SH-SY5Y (cell line): ENCODE results near the gene FHL3.

Experiments used
- GATA2 ChIP-seq: IDR thresholded peaks from 2 replicates; pipeline ENCODE4 v1.6.1; 2011; ENCODE audit warnings: mild to moderate bottlenecking, low read depth, low read length
- GATA3 ChIP-seq: IDR thresholded peaks from 2 replicates; pipeline ENCODE4 v1.6.1; 2011; ENCODE audit warnings: low read depth, mild to moderate bottlenecking, low read length, moderate library complexity

DNA sequence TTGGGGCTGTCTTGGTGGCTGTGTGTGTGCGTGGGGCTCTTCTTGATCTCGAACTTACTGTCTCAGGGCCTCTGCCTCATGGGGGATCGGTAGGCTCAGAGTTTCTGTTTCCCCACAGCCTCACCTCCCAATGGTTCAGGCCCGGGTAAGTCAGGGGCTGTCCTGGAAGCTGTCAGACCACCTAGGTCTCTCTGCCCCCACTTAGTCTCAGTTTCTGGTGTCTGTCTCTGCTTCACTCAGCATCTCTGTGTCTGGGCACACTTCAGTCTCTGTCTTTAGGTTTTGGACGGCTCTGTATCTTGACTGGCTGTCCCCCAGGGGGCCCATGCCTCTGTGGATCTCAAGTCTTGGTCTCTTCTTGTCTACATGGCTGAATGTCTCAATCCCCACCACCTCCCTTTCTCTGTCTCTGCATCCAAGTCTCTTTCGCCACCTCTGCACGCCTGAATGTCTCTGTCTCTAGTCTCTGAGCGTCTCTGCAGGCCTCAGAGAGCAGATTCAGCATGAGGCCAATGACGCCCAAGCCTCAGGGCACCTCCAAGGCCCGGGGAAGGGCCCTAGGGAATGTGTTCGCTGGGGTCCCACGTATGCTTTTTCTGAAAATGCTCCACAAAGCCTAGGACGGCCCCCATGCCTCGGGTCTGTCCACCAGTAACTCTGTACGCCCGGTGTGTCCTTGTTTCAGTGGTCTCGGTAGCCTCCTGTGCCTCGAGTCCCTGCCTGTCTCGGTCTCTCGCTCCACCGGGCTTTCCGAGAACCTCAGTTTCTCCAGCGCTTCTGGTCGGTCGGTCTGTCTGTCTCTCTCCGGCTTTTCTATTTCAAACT is 818 bp downstream of the FHL3 start:
- TF ChIP-seq GATA3 = no peak
- TF ChIP-seq GATA2 = no peak
